H9 (cell line): ENCODE data around the gene CCDC88C. TPM values are rescaled to one million over a fixed set of nuclear protein-coding genes. Genes with fewer than 3 reads are reported as not detected.

Source experiments
- DNase-seq: peaks from one replicate; pipeline ENCODE4 v3.0.0-alpha.2; 2017
- H2AFZ ChIP-seq: one replicate; pipeline ENCODE4 v1.6.1; 2013; ENCODE audit warnings: mild to moderate bottlenecking, low read length, control low read depth, moderate library complexity
- H2AK5ac ChIP-seq: 2 replicates; pipeline ENCODE4 v1.6.1; 2013; ENCODE audit warnings: low read length, control low read depth, mixed read lengths; ENCODE audit not compliant: insufficient read length
- H2BK120ac ChIP-seq: one replicate; pipeline ENCODE4 v1.6.1; 2013; ENCODE audit warnings: low read depth, mild to moderate bottlenecking, low read length, control low read depth, inconsistent platforms; ENCODE audit not compliant: poor library complexity, severe bottlenecking
- H2BK12ac ChIP-seq: 2 replicates; pipeline ENCODE4 v1.6.1; 2013; ENCODE audit warnings: low read length, control low read depth, mixed read lengths, low read depth; ENCODE audit not compliant: insufficient read length
- H2BK15ac ChIP-seq: 2 replicates; pipeline ENCODE4 v1.6.1; 2013; ENCODE audit warnings: low read depth, low read length, control low read depth
- H2BK20ac ChIP-seq: one replicate; pipeline ENCODE4 v1.6.1; 2013; ENCODE audit warnings: low read depth, mild to moderate bottlenecking, low read length, control low read depth, inconsistent platforms; ENCODE audit not compliant: poor library complexity, severe bottlenecking
- H2BK5ac ChIP-seq: 2 replicates; pipeline ENCODE4 v1.6.1; 2013; ENCODE audit warnings: low read length, control low read depth, mixed read lengths; ENCODE audit not compliant: insufficient read length
- H3K14ac ChIP-seq: 2 replicates; pipeline ENCODE4 v1.6.1; 2013; ENCODE audit warnings: low read length, control low read depth; ENCODE audit not compliant: insufficient read depth
- H3K18ac ChIP-seq: 2 replicates; pipeline ENCODE4 v1.6.1; 2013; ENCODE audit warnings: low read depth, mild to moderate bottlenecking, mixed read lengths, low read length, control low read depth; ENCODE audit not compliant: insufficient read length
- H3K23ac ChIP-seq: 2 replicates; pipeline ENCODE4 v1.6.1; 2013; ENCODE audit warnings: low read length, control low read depth, mixed read lengths, low read depth; ENCODE audit not compliant: insufficient read length
- H3K23me2 ChIP-seq: 2 replicates; pipeline ENCODE4 v1.6.1; 2013; ENCODE audit warnings: low read depth, mild to moderate bottlenecking, mixed read lengths, low read length, control low read depth; ENCODE audit not compliant: insufficient read length, poor library complexity, severe bottlenecking
- H3K27ac ChIP-seq: 2 replicates; pipeline ENCODE4 v1.5.1; 2013; ENCODE audit warnings: low read length, control low read depth, mixed read lengths, low read depth; ENCODE audit not compliant: insufficient read length
- H3K27me3 ChIP-seq: 2 replicates; pipeline ENCODE4 v1.6.1; 2013; ENCODE audit warnings: low read length, control low read depth, inconsistent platforms; ENCODE audit not compliant: insufficient read depth
- H3K4ac ChIP-seq: 2 replicates; pipeline ENCODE4 v1.6.1; 2013; ENCODE audit warnings: low read depth, mild to moderate bottlenecking, control low read depth, inconsistent platforms, low read length, moderate library complexity
- H3K4me1 ChIP-seq: 2 replicates; pipeline ENCODE4 v1.6.1; 2013; ENCODE audit warnings: low read length, control low read depth, inconsistent platforms; ENCODE audit not compliant: insufficient read depth
- H3K4me2 ChIP-seq: 2 replicates; pipeline ENCODE4 v1.6.1; 2013; ENCODE audit warnings: low read length, control low read depth, mixed read lengths; ENCODE audit not compliant: insufficient read length, insufficient read depth
- H3K56ac ChIP-seq: 2 replicates; pipeline ENCODE4 v1.6.1; 2013; ENCODE audit warnings: low read depth, mild to moderate bottlenecking, mixed read lengths, low read length, control low read depth; ENCODE audit not compliant: insufficient read length
- H3K79me1 ChIP-seq: 2 replicates; pipeline ENCODE4 v1.6.1; 2013; ENCODE audit warnings: low read depth, mild to moderate bottlenecking, moderate library complexity, low read length, control low read depth, inconsistent platforms; ENCODE audit not compliant: insufficient read depth, poor library complexity, severe bottlenecking
- H3K79me2 ChIP-seq: 2 replicates; pipeline ENCODE4 v1.6.1; 2013; ENCODE audit warnings: low read length, control low read depth, inconsistent platforms; ENCODE audit not compliant: insufficient read depth
- H3K9ac ChIP-seq: 2 replicates; pipeline ENCODE4 v1.6.1; 2013; ENCODE audit warnings: low read length, control low read depth, mixed read lengths; ENCODE audit not compliant: insufficient read length; ENCODE audit errors: extremely low read depth
- H3K9me3 ChIP-seq: one replicate; pipeline ENCODE4 v1.6.1; 2013; ENCODE audit warnings: low read depth, low read length, inconsistent platforms; ENCODE audit not compliant: control insufficient read depth
- H3T11ph ChIP-seq: one replicate; pipeline ENCODE4 v1.6.1; 2013; ENCODE audit warnings: mild to moderate bottlenecking, low read length, control low read depth, inconsistent platforms
- H4K20me1 ChIP-seq: one replicate; pipeline ENCODE4 v1.6.1; 2013; ENCODE audit not compliant: control insufficient read depth, insufficient read length, insufficient read depth
- H4K5ac ChIP-seq: 2 replicates; pipeline ENCODE4 v1.6.1; 2013; ENCODE audit warnings: low read depth, mild to moderate bottlenecking, mixed read lengths, low read length, control low read depth; ENCODE audit not compliant: insufficient read length
- H4K8ac ChIP-seq: replicated peaks from 2 replicates; pipeline ENCODE4 v1.6.1; 2013; ENCODE audit warnings: low read length, control low read depth, mixed read lengths, low read depth; ENCODE audit not compliant: insufficient read length
- H4K91ac ChIP-seq: 2 replicates; pipeline ENCODE4 v1.6.1; 2013; ENCODE audit warnings: low read depth, mild to moderate bottlenecking, moderate library complexity, mixed read lengths, low read length, control low read depth; ENCODE audit not compliant: insufficient read length
- H3K27ac Mint-ChIP-seq, 3 experiments: 2 replicates in 2 of 3; 3 replicates in 1 of 3; pipeline ENCODE4 v1.8.0; 2020 to 2021; ENCODE audit warnings: mixed read lengths in 3 of 3, mild to moderate bottlenecking in 1 of 3, moderate library complexity in 1 of 3
- H3K27me3 Mint-ChIP-seq: 2 replicates; pipeline ENCODE4 v1.8.0; 2021; ENCODE audit warnings: low read depth, mild to moderate bottlenecking, moderate library complexity, mixed read lengths
- H3K36me3 Mint-ChIP-seq, 3 experiments: 2 replicates in 2 of 3; 3 replicates in 1 of 3; pipeline ENCODE4 v1.8.0; 2020 to 2021; ENCODE audit warnings: low read depth in 3 of 3, mixed read lengths in 3 of 3; ENCODE audit not compliant: insufficient read depth in 1 of 3
- H3K4me1 Mint-ChIP-seq, 2 experiments: 2 replicates each; pipeline ENCODE4 v1.8.0; 2020; ENCODE audit warnings: mixed read lengths in 2 of 2
- H3K4me3 Mint-ChIP-seq, 2 experiments: 2 replicates in 1 of 2; 3 replicates in 1 of 2; pipeline ENCODE4 v1.8.0; 2020 to 2021; ENCODE audit warnings: mild to moderate bottlenecking in 2 of 2, mixed read lengths in 2 of 2, moderate library complexity in 1 of 2
- H3K9me3 Mint-ChIP-seq, 2 experiments: 2 replicates in 1 of 2; 3 replicates in 1 of 2; pipeline ENCODE4 v1.8.0; 2020; ENCODE audit warnings: mild to moderate bottlenecking in 2 of 2, mixed read lengths in 2 of 2, moderate library complexity in 1 of 2
- CTCF ChIP-seq: fragments of 200-600 bp; sonication (generic); conservative IDR thresholded peaks from 3 replicates; pipeline ENCODE4 v1.8.0; 2021; ENCODE audit warnings: antibody characterized with exemption, mild to moderate bottlenecking
- WGBS: extraction: QIAGEN DNeasy Blood & Tissue Kit; methylation state at CpG from one replicate; pipeline ENCODE4 v1.1.7; 2013; ENCODE audit warnings: missing lambda C conversion rate, low lambda C conversion rate, mixed read lengths; ENCODE audit not compliant: insufficient read length; ENCODE audit errors: extremely low coverage; 5-methylcytosine and 5-hydroxymethylcytosine counted together
- total RNA-seq: library from RNA; stranded (reverse); gene quantifications from 2 replicates; pipeline ENCODE4 v1.2.1, GENCODE V29; 2021

The CCDC88C gene
- total RNA-seq, 1 experiment from 2014 or later = 52.4 TPM

- Histone ChIP-seq H3K4me1 (no peaks in the 10 kb centered on the region), H4K91ac (no peak overlapping the region), H4K5ac (no peak overlapping the region), H3K18ac (no peak overlapping the region), H3K56ac (no peak overlapping the region), H3K4me2 (no peak overlapping the region), H2BK15ac (no peak overlapping the region), H3K23ac (no peak overlapping the region), H2BK5ac (no peak overlapping the region), H3K9me3 (no peaks in the 10 kb centered on the region), H2BK120ac (no peak overlapping the region), H4K20me1 (no peaks in the 10 kb centered on the region), H3T11ph (no peak overlapping the region), H3K27me3 (no peaks in the 10 kb centered on the region), H2BK20ac (no peak overlapping the region), H4K8ac (no peak overlapping the region), H3K14ac (no peak overlapping the region), H2AK5ac (no peak overlapping the region), H3K23me2 (no peaks in the 10 kb centered on the region), H3K4ac (no peak overlapping the region), H3K79me1 (no peaks in the 10 kb centered on the region), H2AFZ (no peak overlapping the region), H2BK12ac (no peak overlapping the region), H3K9ac (no peak overlapping the region), H3K79me2 (no peaks in the 10 kb centered on the region), H3K27ac (no peak overlapping the region)
- Mint-ChIP-seq H3K27ac (no peak overlapping the region; a peak in 1 of 7 replicates), H3K4me3 (no peak overlapping the region), H3K9me3 (no peaks in the 10 kb centered on the region), H3K27me3 (no peaks in the 10 kb centered on the region), H3K4me1 (peaks cover 0 to 3% of the 10 kb centered on the region in 2 experiments; a peak in 1 of 4 replicates), H3K36me3 (peaks cover 6 to 74% (median 37%) of the 10 kb centered on the region in 3 experiments; a peak in 6 of 7 replicates)
- no CpG with 5 or more reads among the region's 14 CpGs for WGBS
- no peak for DNase-seq
- TF ChIP-seq CTCF = no peak
These were observed 132.7 kb downstream of the CCDC88C start for GRCh38 chr14:91284791-91285548.
